ENCODE data around the gene NDUFS1.
"Not testable (repeated sequence)": the region's sequence is repeated elsewhere in the genome, so short reads cannot be mapped to it uniquely, and the experiment has no call there.

Gene NDUFS1

GRCh38 chr2:206160807-206161179, 1.5 kb upstream of the NDUFS1 start:
- no peak for DNase-seq

GRCh38 chr2:206160125-206160806, 1.0 kb upstream of the NDUFS1 start:
- DNase-seq: peak; percentile 42

GRCh38 chr2:206158563-206159345, 490 bp downstream of the NDUFS1 start:
- DNase-seq: no peak

GRCh38 chr2:206157014-206157413, 2.2 kb downstream of the NDUFS1 start:
- DNase-seq: not testable (repeated sequence)

GRCh38 chr2:206154197-206154596, 5.0 kb downstream of the NDUFS1 start:
- no peak for DNase-seq

- DNase-seq: no peak
These were observed 8.6 kb downstream of the NDUFS1 start for GRCh38 chr2:206150631-206151030.

GRCh38 chr2:206150168-206150567, 9.1 kb downstream of the NDUFS1 start:
- DNase-seq: no peak

GRCh38 chr2:206149330-206149729, 9.9 kb downstream of the NDUFS1 start:
- DNase-seq: no peak

- no peak for DNase-seq
These were observed 13.6 kb downstream of the NDUFS1 start for GRCh38 chr2:206145665-206146064.

GRCh38 chr2:206144383-206144782, 14.9 kb downstream of the NDUFS1 start:
- DNase-seq: no peak

- DNase-seq: no peak
These were observed 15.8 kb downstream of the NDUFS1 start for GRCh38 chr2:206143451-206143850.

GRCh38 chr2:206127656-206128055, 31.6 kb downstream of the NDUFS1 start:
- no peak for DNase-seq

GRCh38 chr2:206125901-206126300, 33.3 kb downstream of the NDUFS1 start:
- DNase-seq: no peak

GRCh38 chr2:206122569-206122968, 36.7 kb downstream of the NDUFS1 start:
- DNase-seq: not testable (repeated sequence)

GRCh38 chr2:206116278-206116677, 43.0 kb downstream of the NDUFS1 start:
- DNase-seq: no peak

GRCh38 chr2:206115026-206115578, 44.1 kb downstream of the NDUFS1 start:
- DNase-seq: no peak

GRCh38 chr2:206112846-206113547, 46.2 kb downstream of the NDUFS1 start:
- no peak for DNase-seq

- no peak for DNase-seq
These were observed 47.1 kb downstream of the NDUFS1 start for GRCh38 chr2:206112108-206112507.

GRCh38 chr2:206108713-206109112, 50.5 kb downstream of the NDUFS1 start:
- DNase-seq: no peak

GRCh38 chr2:206105541-206105940, 53.7 kb downstream of the NDUFS1 start:
- no peak for DNase-seq

- no peak for DNase-seq
These were observed 54.2 kb downstream of the NDUFS1 start for GRCh38 chr2:206105038-206105437.

- DNase-seq: not testable (repeated sequence)
These were observed 60.4 kb downstream of the NDUFS1 start for GRCh38 chr2:206098872-206099271.

GRCh38 chr2:206098471-206098870, 60.8 kb downstream of the NDUFS1 start:
- no peak for DNase-seq

- no peak for DNase-seq
These were observed 62.4 kb downstream of the NDUFS1 start for GRCh38 chr2:206096876-206097275.
